SK-N-SH treated with all-trans-retinoic acid at 6 μM for 48 hours (cell line): ENCODE measurements around the gene CACNG1.
"Not testable (repeated sequence)": the region's sequence is repeated elsewhere in the genome, so short reads cannot be mapped to it uniquely, and the experiment has no call there.

Experiments used
- ARNTL ChIP-seq: fragments of 450-650 bp; formaldehyde crosslinking; IDR thresholded peaks from 2 replicates; pipeline ENCODE4 v1.5.0; 2020; ENCODE audit warnings: low read depth, mild to moderate bottlenecking, moderate library complexity, borderline replicate concordance
- BACH2 ChIP-seq: fragments of 250-450 bp; sonication (Bioruptor Pico); IDR thresholded peaks from 2 replicates; pipeline ENCODE4 v1.9.0; 2021; ENCODE audit warnings: mild to moderate bottlenecking, borderline replicate concordance
- CSRNP3 ChIP-seq: fragments of 250-450 bp; sonication (Bioruptor Pico); IDR thresholded peaks from 2 replicates; pipeline ENCODE4 v1.5.1; 2021; ENCODE audit warnings: mild to moderate bottlenecking, moderate library complexity
- PATZ1 ChIP-seq: fragments of 250-450 bp; sonication (Bioruptor Pico); IDR thresholded peaks from 2 replicates; pipeline ENCODE4 v1.8.0; 2020; ENCODE audit warnings: mild to moderate bottlenecking, moderate library complexity, borderline replicate concordance
- POU6F1 ChIP-seq: fragments of 250-450 bp; sonication (Bioruptor Pico); IDR thresholded peaks from 2 replicates; pipeline ENCODE4 v1.8.0; 2021; ENCODE audit warnings: low read depth, mild to moderate bottlenecking, moderate library complexity, borderline replicate concordance
- SNAI2 ChIP-seq: fragments of 250-450 bp; sonication (Bioruptor Pico); IDR thresholded peaks from 2 replicates; pipeline ENCODE4 v1.5.0; 2020; ENCODE audit warnings: mild to moderate bottlenecking, moderate library complexity
- TSHZ2 ChIP-seq: fragments of 250-450 bp; sonication (Bioruptor Pico); IDR thresholded peaks from 2 replicates; pipeline ENCODE4 v1.5.0; 2020; ENCODE audit warnings: mild to moderate bottlenecking, moderate library complexity
- ZC3H10 ChIP-seq: fragments of 250-450 bp; sonication (Bioruptor Pico); IDR thresholded peaks from 2 replicates; pipeline ENCODE4 v1.5.1; 2021; ENCODE audit warnings: mild to moderate bottlenecking, moderate library complexity
- ZFP3 ChIP-seq: fragments of 250-450 bp; sonication (Bioruptor Pico); IDR thresholded peaks from 2 replicates; pipeline ENCODE4 v1.5.0; 2020; ENCODE audit warnings: mild to moderate bottlenecking, moderate library complexity
- ZNF70 ChIP-seq: fragments of 450-650 bp; formaldehyde crosslinking; IDR thresholded peaks from 2 replicates; pipeline ENCODE4 v1.5.0; 2020; ENCODE audit warnings: mild to moderate bottlenecking, moderate library complexity

- not testable (repeated sequence) for TF ChIP-seq BACH2 (CRISPR knock-in tag); ZFP3 (CRISPR knock-in tag); SNAI2 (CRISPR knock-in tag); ZNF70 (CRISPR knock-in tag); CSRNP3 (CRISPR knock-in tag); TSHZ2; PATZ1 (CRISPR knock-in tag); POU6F1; ZC3H10 (CRISPR knock-in tag); ARNTL (CRISPR knock-in tag)
These were observed 3.2 kb upstream of the CACNG1 start for GRCh38 chr17:67041119-67041518.
